Stomach smooth muscle (tissue), 2 donors: ENCODE data around the gene NANOS3.

Source experiments
- H3K27ac ChIP-seq: one replicate; pipeline ENCODE4 v1.7.0; 2013; ENCODE audit warnings: mild to moderate bottlenecking, low read length, inconsistent platforms
- H3K27me3 ChIP-seq, 2 donors: one replicate each; pipeline ENCODE4 v1.7.0; 2013; ENCODE audit warnings: low read length in 2 of 2; ENCODE audit not compliant: insufficient read depth in 2 of 2, control insufficient read depth in 1 of 2
- H3K36me3 ChIP-seq, 2 donors: one replicate each; pipeline ENCODE4 v1.7.0; 2013; ENCODE audit warnings: low read length in 2 of 2; ENCODE audit not compliant: control insufficient read depth in 2 of 2, insufficient read depth in 2 of 2
- H3K4me1 ChIP-seq: one replicate; pipeline ENCODE4 v1.7.0; 2013; ENCODE audit warnings: low read length; ENCODE audit not compliant: control insufficient read depth, insufficient read depth
- H3K4me3 ChIP-seq, 2 donors: one replicate each; pipeline ENCODE4 v1.7.0; 2013; ENCODE audit warnings: low read length in 2 of 2
- H3K9ac ChIP-seq, 2 donors: one replicate each; pipeline ENCODE4 v1.7.0; 2013; ENCODE audit warnings: low read length in 2 of 2, mild to moderate bottlenecking in 1 of 2
- H3K9me3 ChIP-seq, 2 donors: one replicate each; pipeline ENCODE4 v1.7.0; 2013; ENCODE audit warnings: low read length in 2 of 2; ENCODE audit not compliant: control insufficient read depth in 2 of 2
- donor health status: healthy.
- donor health status: Pancreatic carcinoma.

Gene NANOS3

DNA sequence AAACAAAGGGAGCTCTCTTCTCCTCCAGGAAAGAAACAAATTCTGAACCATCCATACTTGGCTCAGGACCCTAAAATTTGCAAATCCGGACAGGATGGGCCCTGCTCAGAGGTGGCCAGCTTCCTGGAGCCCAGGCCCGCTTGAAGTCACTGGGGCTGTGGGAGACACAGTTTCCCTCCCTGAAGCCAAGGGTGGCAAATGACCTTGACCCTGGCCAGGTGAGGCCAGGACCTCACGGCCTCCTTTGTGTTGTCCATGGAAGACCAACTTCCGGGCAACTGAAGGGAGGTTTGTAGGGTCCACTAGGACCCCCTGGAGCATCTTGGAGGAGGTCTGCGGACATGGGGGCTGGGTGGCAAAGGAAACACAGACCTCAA, 5.5 kb downstream of the NANOS3 start:
- Histone ChIP-seq H3K27me3 (no peaks in the 10 kb centered on the region), H3K27ac (no peak overlapping the region), H3K9ac (peak overlapping the region in 1 of 2 donors; percentile 15), H3K36me3 (no peaks in the 10 kb centered on the region), H3K9me3 (no peaks in the 10 kb centered on the region), H3K4me1 (peaks cover 18% of the 10 kb centered on the region), H3K4me3 (no peak overlapping the region)

DNA sequence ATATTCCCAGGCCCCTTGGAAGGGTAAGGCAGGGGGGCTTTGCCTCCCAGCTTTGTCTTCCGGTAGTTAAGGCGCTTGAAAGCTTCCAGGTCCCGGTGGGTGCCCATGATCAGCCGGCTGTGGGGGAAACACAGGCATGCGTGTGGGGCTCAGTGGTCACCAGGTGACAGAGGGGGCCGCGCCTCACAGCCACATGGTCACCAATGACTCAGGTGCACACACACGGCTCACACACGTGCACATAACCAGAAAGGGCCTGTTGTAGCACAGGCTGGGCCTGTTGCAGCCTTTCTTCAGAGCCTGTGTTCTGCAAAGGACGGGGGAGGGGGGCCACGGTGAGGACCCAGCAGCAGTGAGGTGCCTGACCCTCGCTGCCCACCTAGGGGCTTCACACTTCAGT, 5.9 kb downstream of the NANOS3 start:
- Histone ChIP-seq H3K4me3 (no peak overlapping the region), H3K27ac (no peak overlapping the region), H3K9me3 (no peaks in the 10 kb centered on the region), H3K9ac (no peak overlapping the region), H3K27me3 (no peaks in the 10 kb centered on the region), H3K36me3 (no peaks in the 10 kb centered on the region), H3K4me1 (peaks cover 18% of the 10 kb centered on the region)

DNA sequence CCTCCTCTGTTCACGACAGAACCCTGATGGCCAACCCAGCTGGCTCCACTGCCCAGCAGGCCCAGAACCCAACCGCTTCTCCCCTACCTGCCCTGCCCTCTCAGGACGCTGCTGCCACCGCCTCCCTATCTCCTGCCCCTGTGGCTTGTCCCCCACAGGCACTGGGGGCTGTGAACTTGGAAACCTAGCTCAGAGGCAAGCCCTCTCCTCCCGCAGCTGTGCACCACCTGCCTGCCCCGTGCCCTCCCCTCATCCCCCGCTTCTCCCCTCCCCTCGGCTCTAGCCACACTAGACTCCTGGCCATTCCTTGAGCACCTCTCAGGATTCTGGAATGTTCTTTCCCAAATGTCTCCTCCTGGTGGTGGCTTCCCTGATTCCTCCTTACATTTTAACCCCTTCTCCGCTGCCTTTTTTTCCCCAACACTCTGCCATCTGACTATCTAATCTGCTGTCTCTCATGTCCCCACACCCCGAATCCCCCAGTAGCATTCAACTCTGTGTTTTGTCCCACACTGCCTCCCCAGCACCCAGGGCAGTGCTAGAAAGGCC, 6.7 kb downstream of the NANOS3 start:
- Histone ChIP-seq H3K9me3 (no peaks in the 10 kb centered on the region), H3K9ac (no peak overlapping the region), H3K27ac (no peak overlapping the region), H3K4me1 (peaks cover 18% of the 10 kb centered on the region), H3K36me3 (no peaks in the 10 kb centered on the region), H3K4me3 (no peak overlapping the region), H3K27me3 (no peaks in the 10 kb centered on the region)

DNA sequence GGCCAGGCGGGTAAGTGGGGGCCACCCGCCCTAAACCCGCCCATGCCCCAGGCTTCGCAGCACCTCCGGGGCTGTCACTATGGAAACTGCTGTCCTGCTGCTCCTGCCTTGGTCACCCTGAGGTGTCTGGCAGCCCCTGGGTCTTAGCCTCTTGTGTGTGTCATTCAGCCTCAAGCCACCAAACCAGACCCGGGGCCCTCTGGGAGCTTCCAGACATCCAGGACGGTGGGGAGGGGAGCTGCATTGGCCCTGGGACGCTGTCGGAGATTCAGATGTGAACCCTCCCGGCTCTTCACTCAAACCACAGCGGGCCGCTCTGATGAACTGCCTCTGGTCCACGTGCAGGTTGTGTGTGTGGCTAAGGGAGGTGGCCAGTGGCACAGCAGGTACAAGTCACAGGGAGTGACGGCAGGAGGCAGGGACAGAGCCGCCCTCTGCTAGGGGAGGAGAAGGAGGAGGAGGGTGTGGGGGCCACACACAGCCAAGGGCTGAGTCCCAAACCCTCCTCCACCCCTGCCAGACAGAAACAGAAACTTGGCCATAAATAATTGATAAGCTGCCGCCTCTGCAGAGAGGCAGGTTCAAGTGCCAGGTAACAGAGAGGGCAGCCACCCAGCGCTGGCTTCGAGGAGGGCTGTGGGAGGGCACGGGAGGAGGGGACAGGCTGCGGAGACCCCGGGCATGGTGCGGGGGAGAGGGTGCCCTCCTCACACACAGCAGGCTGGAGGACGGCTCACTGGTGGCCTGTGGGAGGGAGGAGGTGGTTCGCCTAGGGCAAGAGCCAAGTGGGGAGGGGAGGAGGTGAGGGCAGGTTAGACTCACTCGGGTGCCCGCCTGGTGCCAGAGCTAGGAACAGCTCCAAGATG, 8.0 kb downstream of the NANOS3 start:
- peaks cover 9% of the 10 kb centered on the region for H3K4me1 ChIP-seq
- H3K27ac ChIP-seq: no peak overlapping the region
- H3K9me3 ChIP-seq: no peaks in the 10 kb centered on the region
- H3K9ac ChIP-seq: no peak overlapping the region
- no peaks in the 10 kb centered on the region for H3K27me3 ChIP-seq
- H3K36me3 ChIP-seq: no peaks in the 10 kb centered on the region
- no peak overlapping the region for H3K4me3 ChIP-seq

DNA sequence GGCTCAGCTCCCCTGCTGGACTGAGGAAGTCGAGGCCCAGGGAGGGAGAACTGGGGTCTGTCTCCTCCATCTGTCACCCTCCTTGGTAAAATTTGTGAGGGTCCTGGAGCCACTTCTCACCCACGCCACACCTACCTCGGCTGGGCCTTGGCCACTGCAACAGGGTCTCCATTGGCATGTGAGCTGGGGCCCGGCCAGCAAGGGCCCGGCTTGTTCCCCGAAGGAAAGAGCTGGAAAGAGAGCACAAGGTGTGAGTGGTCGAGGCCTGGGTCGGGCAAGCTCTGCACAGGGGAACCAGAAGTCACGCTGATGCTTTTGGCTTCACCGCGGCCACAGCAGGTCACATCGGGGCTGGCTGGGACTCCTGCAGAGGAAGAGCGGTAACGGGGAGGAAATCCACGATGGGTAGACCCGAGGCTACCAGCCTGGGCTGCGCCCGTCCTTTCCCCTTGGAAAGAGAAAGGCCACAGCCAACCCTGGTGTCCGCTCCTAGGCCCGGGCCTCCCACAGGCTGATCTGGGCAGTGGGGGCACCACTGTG, 9.0 kb downstream of the NANOS3 start:
- H3K4me1 ChIP-seq: peaks cover under 1% of the 10 kb centered on the region
- H3K4me3 ChIP-seq: no peak overlapping the region
- H3K27me3 ChIP-seq: no peaks in the 10 kb centered on the region
- H3K36me3 ChIP-seq: no peaks in the 10 kb centered on the region
- H3K9me3 ChIP-seq: no peaks in the 10 kb centered on the region
- H3K27ac ChIP-seq: no peak overlapping the region
- no peak overlapping the region for H3K9ac ChIP-seq

DNA sequence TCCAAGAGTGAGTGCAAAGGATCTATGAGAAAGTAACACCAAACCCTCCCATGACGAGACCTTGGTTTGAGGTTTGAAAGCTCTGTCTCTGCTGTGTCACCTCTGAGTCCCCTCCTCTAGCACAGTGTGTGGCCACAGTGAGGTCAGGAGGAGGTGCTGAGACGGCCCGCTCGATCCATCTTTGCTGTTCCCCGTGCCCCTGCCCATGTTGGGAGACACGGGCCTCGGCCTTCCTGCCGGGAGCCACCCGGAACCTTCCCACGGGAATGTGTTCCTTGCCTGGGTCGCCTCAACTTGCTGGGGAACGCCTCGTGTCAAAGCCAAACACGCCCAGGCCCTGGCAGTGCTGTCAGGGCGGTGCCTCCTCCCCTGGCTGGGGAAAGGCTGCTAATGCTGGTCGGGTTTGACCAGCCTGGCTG, 10.1 kb downstream of the NANOS3 start:
- Histone ChIP-seq H3K36me3 (no peaks in the 10 kb centered on the region), H3K4me1 (no peaks in the 10 kb centered on the region), H3K4me3 (no peak overlapping the region), H3K9ac (no peak overlapping the region), H3K27ac (no peak overlapping the region), H3K9me3 (no peaks in the 10 kb centered on the region), H3K27me3 (no peaks in the 10 kb centered on the region)

DNA sequence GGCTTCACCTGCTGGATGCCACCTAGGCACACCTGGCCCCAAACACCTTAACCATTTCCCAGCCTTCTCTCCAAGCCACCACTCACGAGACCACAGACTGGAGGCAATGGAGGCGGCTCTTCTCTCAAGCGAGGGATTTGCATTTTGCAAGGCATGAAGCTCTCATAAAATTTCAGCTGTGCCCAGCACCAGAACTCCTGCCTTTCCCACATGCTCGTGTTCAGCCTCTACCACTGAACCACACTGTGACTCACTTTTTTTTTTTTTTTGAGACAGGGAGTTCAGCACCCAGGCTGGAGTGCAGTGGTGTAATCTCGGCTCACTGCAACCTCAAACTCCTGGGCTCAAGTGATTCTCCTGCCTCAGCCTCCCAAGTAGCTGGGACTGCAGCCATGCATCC, 10.6 kb downstream of the NANOS3 start:
- Histone ChIP-seq H3K4me1 (no peaks in the 10 kb centered on the region), H3K27ac (no peak overlapping the region), H3K9ac (no peak overlapping the region), H3K36me3 (no peaks in the 10 kb centered on the region), H3K27me3 (no peaks in the 10 kb centered on the region), H3K9me3 (no peaks in the 10 kb centered on the region), H3K4me3 (no peak overlapping the region)

DNA sequence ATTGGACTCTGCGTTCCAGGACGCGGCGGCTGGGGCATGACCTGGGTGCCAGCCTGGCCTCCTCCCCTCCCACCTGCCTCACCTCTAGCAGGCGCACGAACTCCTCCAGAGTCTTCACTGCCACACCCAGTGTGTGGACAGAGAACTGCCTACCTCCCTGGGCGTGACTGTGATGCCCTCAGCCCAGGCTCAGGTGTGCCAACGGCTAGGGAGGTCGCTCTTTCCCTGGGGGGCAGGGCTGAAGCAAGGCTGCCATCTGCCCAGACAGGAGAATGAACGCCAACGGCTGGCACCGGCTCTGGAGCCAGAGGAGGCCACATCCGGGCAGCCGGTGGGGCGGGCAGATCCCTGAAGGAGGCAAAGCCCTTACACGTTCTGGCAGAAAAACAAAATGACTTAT, 11.3 kb downstream of the NANOS3 start:
- H3K27ac ChIP-seq: no peak overlapping the region
- no peak overlapping the region for H3K9ac ChIP-seq
- H3K27me3 ChIP-seq: no peaks in the 10 kb centered on the region
- no peaks in the 10 kb centered on the region for H3K9me3 ChIP-seq
- no peak overlapping the region for H3K4me3 ChIP-seq
- no peaks in the 10 kb centered on the region for H3K4me1 ChIP-seq
- no peaks in the 10 kb centered on the region for H3K36me3 ChIP-seq

DNA sequence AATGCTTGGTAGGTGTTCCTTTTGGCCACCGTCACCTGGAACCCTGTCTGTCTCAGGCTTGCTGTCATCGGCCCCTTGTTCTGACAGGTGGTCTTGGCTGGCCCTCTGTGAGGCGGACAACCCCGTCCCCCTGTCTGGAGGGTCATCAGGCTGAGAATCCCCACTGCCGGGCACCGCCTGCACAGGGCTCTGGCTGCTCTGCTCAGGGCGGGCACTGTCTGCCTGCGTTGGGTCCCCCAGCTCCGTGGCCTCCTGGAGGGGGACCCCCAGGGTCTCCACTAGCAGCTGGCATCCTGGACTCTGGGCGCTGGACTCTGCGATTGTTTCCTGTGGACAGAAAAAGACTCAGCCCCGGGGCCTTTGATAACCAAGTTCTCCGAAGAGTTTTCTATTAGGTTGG, 13.2 kb downstream of the NANOS3 start:
- Histone ChIP-seq H3K4me3 (no peak overlapping the region), H3K9ac (no peak overlapping the region)

DNA sequence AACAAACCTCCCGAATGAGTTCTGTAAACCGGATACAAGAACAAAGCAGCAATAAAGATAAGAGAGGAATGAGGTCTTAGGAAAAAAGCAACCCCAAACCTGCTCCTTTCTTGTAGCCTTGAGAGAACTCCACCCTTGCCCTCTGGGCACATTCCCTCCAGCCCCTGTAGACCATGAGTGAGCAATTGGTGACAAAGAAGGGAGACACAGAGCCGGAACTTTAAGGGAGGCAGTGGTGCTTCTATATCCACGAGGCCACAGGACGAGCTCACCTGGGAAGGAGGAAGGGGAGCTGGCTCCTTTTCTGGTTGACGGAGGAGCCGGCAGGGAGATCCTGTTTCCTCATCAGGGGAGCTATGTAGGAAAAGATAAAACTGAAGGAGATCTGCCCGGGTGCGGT, 15.9 kb downstream of the NANOS3 start:
- no peaks in the 10 kb centered on the region for H3K27me3 ChIP-seq
- no peaks in the 10 kb centered on the region for H3K4me1 ChIP-seq
- H3K27ac ChIP-seq: no peak overlapping the region
- no peak overlapping the region for H3K9ac ChIP-seq
- H3K9me3 ChIP-seq: no peaks in the 10 kb centered on the region
- no peak overlapping the region for H3K4me3 ChIP-seq
- H3K36me3 ChIP-seq: no peaks in the 10 kb centered on the region

More for the DNA sequence above, 13.2 kb downstream of the NANOS3 start:
- no peaks in the 10 kb centered on the region for H3K9me3 ChIP-seq
- H3K36me3 ChIP-seq: no peaks in the 10 kb centered on the region
- H3K4me1 ChIP-seq: no peaks in the 10 kb centered on the region
- H3K27ac ChIP-seq: no peak overlapping the region
- no peaks in the 10 kb centered on the region for H3K27me3 ChIP-seq

DNA sequence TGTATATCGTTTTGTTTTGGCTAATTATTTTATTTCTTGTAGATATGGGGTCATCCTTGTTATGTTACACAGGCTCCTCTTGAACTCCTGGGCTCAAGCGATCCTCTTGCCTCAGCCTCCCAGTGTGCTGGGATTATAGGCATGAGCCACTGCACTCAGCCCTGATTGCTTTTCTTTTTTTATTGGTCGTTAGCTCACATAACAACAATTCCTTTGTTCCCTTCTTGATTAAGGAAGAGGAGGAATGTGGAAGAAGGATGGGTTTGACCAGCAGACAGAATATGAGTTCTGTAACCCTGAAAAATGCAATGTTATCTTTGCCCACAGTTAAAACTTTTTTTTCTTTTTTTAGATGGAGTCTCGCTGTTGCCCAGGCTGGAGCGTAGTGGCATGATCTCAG, 17.6 kb downstream of the NANOS3 start:
- H3K4me1 ChIP-seq: no peaks in the 10 kb centered on the region
- H3K9me3 ChIP-seq: no peaks in the 10 kb centered on the region
- H3K4me3 ChIP-seq: no peak overlapping the region
- no peaks in the 10 kb centered on the region for H3K36me3 ChIP-seq
- no peak overlapping the region for H3K27ac ChIP-seq
- no peaks in the 10 kb centered on the region for H3K27me3 ChIP-seq
- H3K9ac ChIP-seq: no peak overlapping the region
